Activated CD4-positive, CD25-positive, alpha-beta regulatory T cell treated with anti-CD3 and anti-CD28 coated beads, Interleukin-2, amount 50 U/mL, for 16 hours (primary cell): ENCODE results near the gene PILRA.
"Not testable (repeated sequence)": the region's sequence is repeated elsewhere in the genome, so short reads cannot be mapped to it uniquely, and the experiment has no call there.

Source experiments
- DNase-seq: peaks from one replicate; pipeline ENCODE4 v3.0.0-alpha.2; 2020; ENCODE audit warnings: low read depth, low spot score

The PILRA gene

GRCh38 chr7:100380196-100380595, 6.9 kb downstream of the PILRA start:
- no peak for DNase-seq

- DNase-seq = not testable (repeated sequence)
Measured at GRCh38 chr7:100381531-100382233, 8.4 kb downstream of the PILRA start.

- DNase-seq = not testable (repeated sequence)
Measured at GRCh38 chr7:100382234-100382853, 9.1 kb downstream of the PILRA start.

- DNase-seq = no peak
Measured at GRCh38 chr7:100384628-100385294, 11.5 kb downstream of the PILRA start.

GRCh38 chr7:100386940-100387339, 13.7 kb downstream of the PILRA start:
- DNase-seq = no peak

- no peak for DNase-seq
Measured at GRCh38 chr7:100387695-100388094, 14.4 kb downstream of the PILRA start.

- no peak for DNase-seq
Measured at GRCh38 chr7:100389437-100390088, 16.3 kb downstream of the PILRA start.

GRCh38 chr7:100390286-100391009, 17.2 kb downstream of the PILRA start:
- no peak for DNase-seq

GRCh38 chr7:100393233-100393905, 20.1 kb downstream of the PILRA start:
- no peak for DNase-seq

- DNase-seq = no peak
Measured at GRCh38 chr7:100394077-100394476, 20.8 kb downstream of the PILRA start.

- DNase-seq = peak; percentile 24
Measured at GRCh38 chr7:100396421-100396982, 23.2 kb downstream of the PILRA start.

GRCh38 chr7:100397315-100398081, 24.2 kb downstream of the PILRA start:
- DNase-seq = no peak

GRCh38 chr7:100398239-100398638, 25.0 kb downstream of the PILRA start:
- no peak for DNase-seq

GRCh38 chr7:100400041-100400440, 26.8 kb downstream of the PILRA start:
- no peak for DNase-seq

GRCh38 chr7:100400656-100401055, 27.4 kb downstream of the PILRA start:
- DNase-seq = no peak

- DNase-seq = no peak
Measured at GRCh38 chr7:100401811-100402210, 28.5 kb downstream of the PILRA start.

GRCh38 chr7:100402241-100402640, 29.0 kb downstream of the PILRA start:
- no peak for DNase-seq

- no peak for DNase-seq
Measured at GRCh38 chr7:100406767-100407166, 33.5 kb downstream of the PILRA start.

- no peak for DNase-seq
Measured at GRCh38 chr7:100407285-100408180, 34.2 kb downstream of the PILRA start.
